ENCODE measurements around the gene CADM1. TPM values are rescaled to one million over a fixed set of nuclear protein-coding genes. Genes with fewer than 3 reads are reported as not detected.

Gene CADM1
- total RNA-seq, 2 donors from 2014 or later = 49.6 to 137 TPM

- TF ChIP-seq POLR2AphosphoS5 (IDR thresholded peaks at IDR 0.05) (no peak), POLR2A (IDR thresholded peaks at IDR 0.05) (no peak), CTCF (IDR thresholded peaks at IDR 0.05) (no peak)
- 19% methylated on average over 3 of the region's 3 CpGs for WGBS
- Histone ChIP-seq H3K4me3 (no peak overlapping the region), H3K27me3 (replicated peaks; ENCODE audit: insufficient read depth) (no peaks in the 10 kb centered on the region), H3K4me1 (replicated peaks) (no peaks in the 10 kb centered on the region), H3K36me3 (no peaks in the 10 kb centered on the region), H3K9me3 (no peaks in the 10 kb centered on the region), H3K27ac (no peak overlapping the region)
- intact Hi-C loops (cut with DNase I) = no loop called here
- no peak for DNase-seq (ENCODE audit: low spot score)
These were observed 64.8 kb downstream of the CADM1 start for GRCh38 chr11:115439385-115439784.

- Histone ChIP-seq H3K27ac (no peak overlapping the region), H3K4me1 (replicated peaks) (no peaks in the 10 kb centered on the region), H3K4me3 (no peak overlapping the region), H3K36me3 (no peaks in the 10 kb centered on the region), H3K9me3 (no peaks in the 10 kb centered on the region), H3K27me3 (replicated peaks; ENCODE audit: insufficient read depth) (no peaks in the 10 kb centered on the region)
- DNase-seq (ENCODE audit: low spot score) = no peak
- TF ChIP-seq CTCF (IDR thresholded peaks at IDR 0.05) (no peak), POLR2AphosphoS5 (IDR thresholded peaks at IDR 0.05) (no peak), POLR2A (IDR thresholded peaks at IDR 0.05) (no peak)
- 83% methylated on average over 7 of the region's 7 CpGs for WGBS
- intact Hi-C loops (cut with DNase I) = no loop called here
These were observed 66.2 kb downstream of the CADM1 start for GRCh38 chr11:115437902-115438575.

- intact Hi-C loops (cut with DNase I) = no loop called here
- DNase-seq (ENCODE audit: low spot score) = no peak
- no peak overlapping the region for H3K27ac ChIP-seq
- H3K4me1 ChIP-seq (replicated peaks) = no peaks in the 10 kb centered on the region
- H3K27me3 ChIP-seq (replicated peaks; ENCODE audit: insufficient read depth) = no peaks in the 10 kb centered on the region
- TF ChIP-seq POLR2A (IDR thresholded peaks at IDR 0.05) = no peak
- TF ChIP-seq CTCF (IDR thresholded peaks at IDR 0.05) = no peak
- no peak for TF ChIP-seq POLR2AphosphoS5 (IDR thresholded peaks at IDR 0.05)
- H3K9me3 ChIP-seq = no peaks in the 10 kb centered on the region
- H3K4me3 ChIP-seq = no peak overlapping the region
- 84% methylated on average over 1 of the region's 1 CpG for WGBS
- H3K36me3 ChIP-seq = no peaks in the 10 kb centered on the region
These were observed 73.9 kb downstream of the CADM1 start for GRCh38 chr11:115430345-115430744.

GRCh38 chr11:115428306-115428705 is 75.9 kb downstream of the CADM1 start:
- TF ChIP-seq CTCF (IDR thresholded peaks at IDR 0.05) (no peak), POLR2A (IDR thresholded peaks at IDR 0.05) (no peak), POLR2AphosphoS5 (IDR thresholded peaks at IDR 0.05) (no peak)
- intact Hi-C loops (cut with DNase I) = no loop called here

GRCh38 chr11:115425816-115426215 is 78.4 kb downstream of the CADM1 start:
- no peaks in the 10 kb centered on the region for H3K36me3 ChIP-seq
- H3K27me3 ChIP-seq (replicated peaks; ENCODE audit: insufficient read depth) = no peaks in the 10 kb centered on the region
- intact Hi-C loops (cut with DNase I) = no loop called here
- H3K4me3 ChIP-seq = no peak overlapping the region
- WGBS = 92% methylated on average over 7 of the region's 7 CpGs
- TF ChIP-seq CTCF (IDR thresholded peaks at IDR 0.05) (no peak), POLR2AphosphoS5 (IDR thresholded peaks at IDR 0.05) (no peak), POLR2A (IDR thresholded peaks at IDR 0.05) (no peak)
- DNase-seq (ENCODE audit: low spot score) = no peak
- no peak overlapping the region for H3K27ac ChIP-seq
- H3K4me1 ChIP-seq (replicated peaks) = no peaks in the 10 kb centered on the region
- no peaks in the 10 kb centered on the region for H3K9me3 ChIP-seq

More at GRCh38 chr11:115428306-115428705, 75.9 kb downstream of the CADM1 start:
- Histone ChIP-seq H3K4me3 (no peak overlapping the region), H3K27me3 (replicated peaks; ENCODE audit: insufficient read depth) (no peaks in the 10 kb centered on the region), H3K9me3 (no peaks in the 10 kb centered on the region), H3K4me1 (replicated peaks) (no peaks in the 10 kb centered on the region), H3K36me3 (no peaks in the 10 kb centered on the region), H3K27ac (no peak overlapping the region)
- DNase-seq (ENCODE audit: low spot score) = no peak

Data from prostate gland (tissue), 2 donors.